GM12878 (cell line): ENCODE results near the gene DPM3. TPM values are rescaled to one million over a fixed set of nuclear protein-coding genes. Genes with fewer than 3 reads are reported as not detected.
A peak's percentile ranks its signal among the peaks of the same experiment; 100 is the strongest.

Source experiments
- ATAC-seq: fragments of 200-7000 bp; cut with Tn5 transposase; 3 replicates; pipeline ENCODE4 v1.9.1; 2020; ENCODE audit warnings: mild to moderate bottlenecking, moderate library complexity
- BruUV-seq: library from RNA; stranded (reverse); fragments of 400-500 nt; replicated peaks from 2 replicates; lab custom pipeline; 2021; lab: Mats Ljungman, UMichigan
- CTCF ChIA-PET: fragments of 300-600 bp; sonication (Branson Sonifier 250); formaldehyde crosslinking; extraction: SDS; loops from one replicate; lab custom pipeline; 2021; ENCODE audit warnings: inconsistent platforms; lab: Yijun Ruan, JAX
- POLR2A ChIA-PET: fragments of 350-600 bp; formaldehyde crosslinking; extraction: SDS; loops from one replicate; lab custom pipeline; 2021; ENCODE audit warnings: inconsistent platforms; lab: Charles Lee
- RAD21 ChIA-PET: fragments of 300-600 bp; sonication (Branson Sonifier 250); formaldehyde crosslinking; loops from one replicate; lab custom pipeline; 2023; ENCODE audit warnings: antibody characterized with exemption; ENCODE audit not compliant: unreplicated experiment; lab: Charles Lee
- SMC1A ChIA-PET: fragments of 300-600 bp; sonication (Branson Sonifier 250); formaldehyde crosslinking; loops from one replicate; lab custom pipeline; 2023; ENCODE audit not compliant: unreplicated experiment, uncharacterized antibody; lab: Charles Lee
- DNase-seq: peaks from one replicate; pipeline ENCODE4 v3.0.0-alpha.2; 2011; ENCODE audit warnings: low read depth, low spot score
- FAIRE-seq: peaks from 3 replicates; lab custom pipeline; 2011; peaks lifted over from hg19 to GRCh38; lab: Jason Lieb, UNC
- H2AFZ ChIP-seq: 2 replicates; pipeline ENCODE4 v1.6.0; 2011; ENCODE audit warnings: low read depth, low read length, control low read depth; ENCODE audit not compliant: control insufficient read depth
- H3K27ac ChIP-seq: 2 replicates; pipeline ENCODE4 v1.5.1; 2011; ENCODE audit warnings: control low read depth; ENCODE audit not compliant: control insufficient read depth, insufficient read depth
- H3K27me3 ChIP-seq, 2 experiments: replicated peaks in 1 of 2; 2 replicates each; pipeline versions ENCODE4 v1.6.0 to v1.6.1; 2011; ENCODE audit warnings: low read length in 1 of 2; ENCODE audit not compliant: control insufficient read depth in 2 of 2, insufficient read depth in 2 of 2
- H3K36me3 ChIP-seq, 2 experiments: 2 replicates each; pipeline ENCODE4 v1.5.1; 2011; ENCODE audit warnings: low read length in 1 of 2; ENCODE audit not compliant: control insufficient read depth in 2 of 2, insufficient read depth in 2 of 2
- H3K4me1 ChIP-seq: 2 replicates; pipeline ENCODE4 v1.6.1; 2011; ENCODE audit warnings: mild to moderate bottlenecking, low read length, moderate library complexity, mixed read lengths; ENCODE audit not compliant: control insufficient read depth, insufficient read depth
- H3K4me2 ChIP-seq: 2 replicates; pipeline ENCODE4 v1.6.0; 2011; ENCODE audit warnings: control low read depth; ENCODE audit not compliant: control insufficient read depth, insufficient read depth
- H3K4me3 ChIP-seq: fragments of 200-600 bp; sonication (generic); 2 replicates; pipeline ENCODE4 v1.5.1; 2016
- H3K79me2 ChIP-seq: 2 replicates; pipeline ENCODE4 v1.6.0; 2011; ENCODE audit warnings: low read length; ENCODE audit not compliant: control insufficient read depth, insufficient read depth
- H3K9ac ChIP-seq: 2 replicates; pipeline ENCODE4 v1.8.0; 2011; ENCODE audit warnings: low read length, control low read depth, mixed read lengths; ENCODE audit not compliant: control insufficient read depth, insufficient read depth
- H3K9me3 ChIP-seq: replicated peaks from 3 replicates; pipeline ENCODE4 v1.5.1; 2011; ENCODE audit warnings: mild to moderate bottlenecking, low read length; ENCODE audit not compliant: control insufficient read depth, insufficient read depth
- H4K20me1 ChIP-seq: 2 replicates; pipeline ENCODE4 v1.6.0; 2011; ENCODE audit not compliant: control insufficient read depth, insufficient read depth
- EED ChIP-seq: sonication (generic); IDR thresholded peaks from 2 replicates; pipeline ENCODE4 v1.6.1; 2016; ENCODE audit warnings: antibody characterized with exemption, low read depth
- FOXK2 ChIP-seq: fragments of 450-650 bp; IDR thresholded peaks from 2 replicates; pipeline ENCODE4 v1.6.1; 2017; ENCODE audit warnings: mild to moderate bottlenecking, moderate library complexity
- RUNX3 ChIP-seq: IDR thresholded peaks from 2 replicates; pipeline ENCODE4 v1.6.1; 2012; ENCODE audit warnings: low read length, inconsistent platforms
- ZBTB40 ChIP-seq: fragments of 450-650 bp; IDR thresholded peaks from 2 replicates; pipeline ENCODE4 v1.6.1; 2016; ENCODE audit warnings: mild to moderate bottlenecking, moderate library complexity, borderline replicate concordance
- WGBS: methylation state at CpG from one replicate; pipeline ENCODE4 v1.1.6; 2016; ENCODE audit warnings: low lambda C conversion rate; ENCODE audit not compliant: insufficient replicate concordance, insufficient coverage; ENCODE audit errors: missing lambda C conversion rate; 5-methylcytosine and 5-hydroxymethylcytosine counted together
- in situ Hi-C: fragments of 300-500 bp; cut with MboI; formaldehyde crosslinking; loops from 9 replicates; pipeline ENCODE4 v1.14.3; 2018; ENCODE audit warnings: mixed read lengths
- intact Hi-C: fragments of 100-400 bp; cut with micrococcal nuclease; formaldehyde crosslinking; loops from one replicate; pipeline ENCODE4 v1.14.2; 2022; ENCODE audit not compliant: unreplicated experiment
- polyA plus RNA-seq, 11 experiments: library from polyadenylated mRNA; depleted of rRNA in 4 of 11; unstranded in 6 of 11; stranded (reverse) in 5 of 11; fragments of >200 nt; fragmentation: Nextera tagmentation in 4 of 11; fragmentation: Illumina TruSeq in 1 of 11; extraction: Ambion mirVana in 4 of 11; extraction: Trizol in 1 of 11; gene quantifications; 1 replicate in 1 of 11; 2 replicates in 10 of 11; pipeline versions ENCODE4 v1.2.1 to v1.2.3, GENCODE V29; 2011 to 2016; ENCODE audit warnings: inconsistent platforms in 2 of 11, missing spikeins in 2 of 11, low read depth in 1 of 11
- total RNA-seq, 4 experiments: library from RNA; depleted of rRNA in 3 of 4; stranded (reverse); fragments of >200 nt in 3 of 4; fragmentation: Illumina TruSeq in 1 of 4; extraction: Trizol in 1 of 4; gene quantifications; 2 replicates each; pipeline versions ENCODE4 v1.2.1 to v1.2.3, GENCODE V29; 2013 to 2021

The DPM3 gene
- total and polyA plus RNA-seq, 10 of the 15 experiments (the other 5 are each of a cell fraction or from before 2014, with no cell fraction given) = 5.9 to 78.7 (median 25.7) TPM

- H3K9me3 ChIP-seq = no peaks in the 10 kb centered on the region
- H3K4me2 ChIP-seq = peak overlapping the region; percentile 88; the same call in 1 of the 2 replicates
- H3K9ac ChIP-seq = peak overlapping the region; percentile 89
- peaks cover 13% of the 10 kb centered on the region for H3K4me1 ChIP-seq
- ChIA-PET RAD21 (no interaction called here), POLR2A (interaction anchor here (0.6 to 1.6 kb wide), 2 partner anchors 55 to 701 kb away, joined by 4 to 7 read pairs; no protein-coding TSS in a partner anchor), SMC1A (no interaction called here), CTCF (interaction anchor here (1.0 kb wide), 1 partner anchor 53 kb away, joined by 3 read pairs; no protein-coding TSS in a partner anchor)
- no peak for ATAC-seq
- peaks cover 0 to 3% of the 10 kb centered on the region in 2 experiments; a peak in 2 of 4 replicates for H3K36me3 ChIP-seq
- peaks cover 30% of the 10 kb centered on the region for H3K79me2 ChIP-seq
- FAIRE-seq = no peak
- H3K4me3 ChIP-seq = peak overlapping the region; percentile 81
- BruUV-seq = no TSS peak
- intact Hi-C loops = no loop called here
- no peak for DNase-seq
- in situ Hi-C loops = no loop called here
- no peaks in the 10 kb centered on the region for H3K27me3 ChIP-seq
- peak overlapping the region; percentile 94 for H2AFZ ChIP-seq
- no peak for TF ChIP-seq FOXK2
- no peak for TF ChIP-seq ZBTB40
- TF ChIP-seq RUNX3 = no peak
- TF ChIP-seq EED = no peak
- H4K20me1 ChIP-seq = no peaks in the 10 kb centered on the region
- H3K27ac ChIP-seq = no peak overlapping the region
- 0% methylated on average over 11 of the region's 11 CpGs for WGBS
Observed at GRCh38 chr1:155140630-155140953, 261 bp upstream of the DPM3 start.
